OCI-LY1 (cell line): ENCODE measurements around the gene COL26A1.

ENCODE experiments used
- H2AFZ ChIP-seq: fragments of 200-600 bp; sonication (generic), shearing (Covaris generic); 2 replicates; pipeline ENCODE4 v1.6.0; 2014; ENCODE audit warnings: antibody characterized with exemption, mild to moderate bottlenecking, low read length
- H3F3A ChIP-seq: fragments of 200-600 bp; sonication (generic), shearing (Covaris generic); 2 replicates; pipeline ENCODE4 v1.6.0; 2014; ENCODE audit warnings: mild to moderate bottlenecking, antibody characterized with exemption, low read length, moderate library complexity; ENCODE audit not compliant: insufficient read depth
- H3K27ac ChIP-seq: fragments of 200-600 bp; sonication (generic); 2 replicates; pipeline ENCODE4 v1.5.1; 2014; ENCODE audit warnings: low read length, mixed run types, mild to moderate bottlenecking, low read depth; ENCODE audit not compliant: poor library complexity, severe bottlenecking
- H3K27me3 ChIP-seq: fragments of 200-600 bp; sonication (generic); 2 replicates; pipeline ENCODE4 v1.6.0; 2014; ENCODE audit warnings: antibody characterized with exemption, mild to moderate bottlenecking, low read length, moderate library complexity; ENCODE audit not compliant: insufficient read depth
- H3K36me3 ChIP-seq: fragments of 200-600 bp; sonication (generic); 2 replicates; pipeline ENCODE4 v1.6.1; 2014; ENCODE audit warnings: mild to moderate bottlenecking, antibody characterized with exemption, low read length, moderate library complexity, mixed read lengths; ENCODE audit not compliant: insufficient read depth
- H3K4me1 ChIP-seq: fragments of 200-600 bp; sonication (generic); 2 replicates; pipeline ENCODE4 v1.5.1; 2014; ENCODE audit warnings: mild to moderate bottlenecking, low read length, moderate library complexity; ENCODE audit not compliant: insufficient read depth, severe bottlenecking
- H3K4me2 ChIP-seq: fragments of 200-600 bp; sonication (generic), shearing (Covaris generic); 2 replicates; pipeline ENCODE4 v1.6.1; 2014; ENCODE audit warnings: low read length
- H3K4me3 ChIP-seq: fragments of 200-600 bp; sonication (generic); 2 replicates; pipeline ENCODE4 v1.5.1; 2014; ENCODE audit warnings: low read length, low read depth, mild to moderate bottlenecking, mixed read lengths; ENCODE audit not compliant: poor library complexity, severe bottlenecking
- H3K79me2 ChIP-seq: fragments of 200-600 bp; shearing (Covaris generic); 2 replicates; pipeline ENCODE4 v1.6.1; 2016; ENCODE audit warnings: mixed run types, low read length, mixed read lengths; ENCODE audit not compliant: insufficient read depth
- H3K9ac ChIP-seq: fragments of 200-600 bp; sonication (generic), shearing (Covaris generic); 2 replicates; pipeline ENCODE4 v1.6.1; 2014; ENCODE audit warnings: mild to moderate bottlenecking, low read length, mixed read lengths
- H3K9me2 ChIP-seq: fragments of 200-600 bp; sonication (generic), shearing (Covaris generic); 2 replicates; pipeline ENCODE4 v1.6.1; 2014; ENCODE audit warnings: low read depth, mild to moderate bottlenecking, low read length, mixed read lengths
- H3K9me3 ChIP-seq: fragments of 200-600 bp; shearing (Covaris generic); 2 replicates; pipeline ENCODE4 v1.6.1; 2014; ENCODE audit warnings: low read length, mixed read lengths
- H4K20me1 ChIP-seq: fragments of 200-600 bp; sonication (generic), shearing (Covaris generic); 2 replicates; pipeline ENCODE4 v1.6.0; 2016; ENCODE audit warnings: mild to moderate bottlenecking, low read length; ENCODE audit not compliant: insufficient read depth
- EZH2 ChIP-seq: fragments of 200-600 bp; sonication (generic), shearing (Covaris generic); IDR thresholded peaks from 2 replicates; pipeline ENCODE4 v1.8.0; 2017; ENCODE audit warnings: borderline replicate concordance, mixed run types, mild to moderate bottlenecking, antibody characterized with exemption, low read length, moderate library complexity, mixed read lengths
- TF ChIP-seq, protein P1 (sequence below): fragments of 200-600 bp; sonication (generic), shearing (Covaris generic); IDR thresholded peaks from 2 replicates; pipeline ENCODE4 v1.5.1; 2017; ENCODE audit warnings: mild to moderate bottlenecking, antibody characterized with exemption, low read length, moderate library complexity, mixed read lengths

COL26A1 gene

DNA sequence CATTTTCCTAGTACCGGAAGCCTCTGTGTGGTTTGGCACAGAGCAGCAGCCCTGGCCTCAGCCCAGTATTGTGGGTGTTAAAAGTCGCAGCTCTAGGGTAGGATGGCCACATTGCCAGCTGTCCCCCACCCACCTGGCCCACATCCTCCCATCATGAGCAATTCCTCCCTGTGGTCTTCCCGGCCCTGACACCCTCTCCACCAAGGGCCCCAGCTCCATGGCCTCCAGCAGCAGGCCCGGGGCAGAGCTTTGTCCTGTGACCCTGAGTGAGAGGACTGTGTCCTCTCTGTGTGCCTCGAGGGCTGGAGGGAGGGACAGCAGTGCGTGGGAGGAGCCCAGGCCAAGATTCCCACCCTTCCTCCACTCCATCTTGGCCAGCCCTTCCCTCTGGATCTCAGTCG lies 172.7 kb downstream of the COL26A1 start:
- Histone ChIP-seq H3K79me2 (no peaks in the 10 kb centered on the region), H3K9ac (no peak overlapping the region), H4K20me1 (no peaks in the 10 kb centered on the region), H3K4me1 (no peaks in the 10 kb centered on the region), H3K27ac (no peak overlapping the region), H3K9me3 (no peaks in the 10 kb centered on the region), H3K4me3 (no peak overlapping the region), H3K36me3 (no peaks in the 10 kb centered on the region), H3K4me2 (no peak overlapping the region), H3K27me3 (peaks cover 30% of the 10 kb centered on the region), H2AFZ (no peak overlapping the region), H3F3A (no peaks in the 10 kb centered on the region), H3K9me2 (no peaks in the 10 kb centered on the region)
- TF ChIP-seq, protein P1, sequence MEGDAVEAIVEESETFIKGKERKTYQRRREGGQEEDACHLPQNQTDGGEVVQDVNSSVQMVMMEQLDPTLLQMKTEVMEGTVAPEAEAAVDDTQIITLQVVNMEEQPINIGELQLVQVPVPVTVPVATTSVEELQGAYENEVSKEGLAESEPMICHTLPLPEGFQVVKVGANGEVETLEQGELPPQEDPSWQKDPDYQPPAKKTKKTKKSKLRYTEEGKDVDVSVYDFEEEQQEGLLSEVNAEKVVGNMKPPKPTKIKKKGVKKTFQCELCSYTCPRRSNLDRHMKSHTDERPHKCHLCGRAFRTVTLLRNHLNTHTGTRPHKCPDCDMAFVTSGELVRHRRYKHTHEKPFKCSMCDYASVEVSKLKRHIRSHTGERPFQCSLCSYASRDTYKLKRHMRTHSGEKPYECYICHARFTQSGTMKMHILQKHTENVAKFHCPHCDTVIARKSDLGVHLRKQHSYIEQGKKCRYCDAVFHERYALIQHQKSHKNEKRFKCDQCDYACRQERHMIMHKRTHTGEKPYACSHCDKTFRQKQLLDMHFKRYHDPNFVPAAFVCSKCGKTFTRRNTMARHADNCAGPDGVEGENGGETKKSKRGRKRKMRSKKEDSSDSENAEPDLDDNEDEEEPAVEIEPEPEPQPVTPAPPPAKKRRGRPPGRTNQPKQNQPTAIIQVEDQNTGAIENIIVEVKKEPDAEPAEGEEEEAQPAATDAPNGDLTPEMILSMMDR = no peak
- TF ChIP-seq EZH2 = no peak

DNA sequence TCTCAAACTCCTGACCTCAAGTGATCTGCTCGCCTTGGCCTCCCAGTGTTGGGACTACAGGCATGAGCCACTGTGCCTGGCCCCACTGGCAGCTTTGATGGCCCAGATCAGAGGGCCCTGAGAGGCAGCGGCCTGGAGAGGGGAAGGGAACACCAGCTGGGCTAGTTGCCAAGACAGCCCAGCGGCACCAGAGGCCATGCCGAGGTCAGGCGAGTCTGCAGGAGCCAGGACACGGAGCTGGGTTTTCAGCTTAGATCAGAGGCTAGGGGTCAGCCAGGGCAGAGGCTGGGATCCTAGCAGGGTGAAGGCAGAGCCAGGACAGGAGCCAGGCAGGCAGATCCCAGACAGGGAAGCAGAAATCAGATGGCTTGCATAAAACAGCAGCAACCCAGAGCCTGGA lies 173.6 kb downstream of the COL26A1 start:
- Histone ChIP-seq H3K4me2 (no peak overlapping the region), H2AFZ (no peak overlapping the region), H3K27ac (no peak overlapping the region), H3K9me3 (no peaks in the 10 kb centered on the region), H3K9me2 (no peaks in the 10 kb centered on the region), H3K27me3 (peaks cover 28% of the 10 kb centered on the region), H3K9ac (no peak overlapping the region), H3K4me3 (no peak overlapping the region), H3F3A (no peaks in the 10 kb centered on the region), H3K36me3 (no peaks in the 10 kb centered on the region), H4K20me1 (no peaks in the 10 kb centered on the region), H3K4me1 (no peaks in the 10 kb centered on the region), H3K79me2 (no peaks in the 10 kb centered on the region)
- TF ChIP-seq EZH2 = no peak
- TF ChIP-seq, protein P1 = no peak

DNA sequence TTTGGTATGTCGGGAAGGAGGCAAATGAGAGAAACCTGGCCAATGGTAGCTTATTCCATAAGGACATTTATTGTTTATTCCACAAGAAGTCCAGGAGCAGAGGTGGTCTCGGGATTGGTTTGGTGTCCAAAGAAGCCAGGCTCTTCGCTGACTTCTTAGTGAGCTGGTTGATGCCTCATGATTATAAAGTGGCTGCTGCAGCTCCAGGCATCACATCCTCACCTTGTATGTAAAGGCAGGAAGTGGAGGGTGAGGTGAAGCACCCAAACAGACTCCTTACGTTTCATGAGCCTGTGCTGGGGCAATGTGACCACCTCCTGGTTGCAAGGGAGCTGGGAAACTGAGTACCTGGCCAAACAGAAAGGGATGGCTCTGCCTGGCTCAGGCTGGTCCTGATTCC lies 174.0 kb downstream of the COL26A1 start:
- peaks cover 23% of the 10 kb centered on the region for H3K27me3 ChIP-seq
- H2AFZ ChIP-seq = no peak overlapping the region
- no peaks in the 10 kb centered on the region for H3K9me2 ChIP-seq
- H3F3A ChIP-seq = no peaks in the 10 kb centered on the region
- H3K27ac ChIP-seq = no peak overlapping the region
- H3K36me3 ChIP-seq = no peaks in the 10 kb centered on the region
- no peak overlapping the region for H3K4me2 ChIP-seq
- no peak overlapping the region for H3K4me3 ChIP-seq
- H3K9me3 ChIP-seq = no peaks in the 10 kb centered on the region
- H4K20me1 ChIP-seq = no peaks in the 10 kb centered on the region
- no peaks in the 10 kb centered on the region for H3K79me2 ChIP-seq
- no peak for TF ChIP-seq EZH2
- TF ChIP-seq, protein P1 = no peak
- H3K4me1 ChIP-seq = no peaks in the 10 kb centered on the region
- no peak overlapping the region for H3K9ac ChIP-seq
